22Rv1 (cell line): Measurements from ENCODE around the gene IGF2R.

Experiments used
- H3K27ac ChIP-seq: fragments of 450-650 bp; 2 replicates; pipeline ENCODE4 v1.5.1; 2017
- ZFX ChIP-seq: fragments of 450-650 bp; IDR thresholded peaks from 2 replicates; pipeline ENCODE4 v1.6.1; 2017; ENCODE audit warnings: antibody characterized with exemption, borderline replicate concordance
- TF ChIP-seq, protein P1 (sequence below): fragments of 450-650 bp; IDR thresholded peaks from 2 replicates; pipeline ENCODE4 v1.5.1; 2017; ENCODE audit warnings: mild to moderate bottlenecking

IGF2R gene

DNA sequence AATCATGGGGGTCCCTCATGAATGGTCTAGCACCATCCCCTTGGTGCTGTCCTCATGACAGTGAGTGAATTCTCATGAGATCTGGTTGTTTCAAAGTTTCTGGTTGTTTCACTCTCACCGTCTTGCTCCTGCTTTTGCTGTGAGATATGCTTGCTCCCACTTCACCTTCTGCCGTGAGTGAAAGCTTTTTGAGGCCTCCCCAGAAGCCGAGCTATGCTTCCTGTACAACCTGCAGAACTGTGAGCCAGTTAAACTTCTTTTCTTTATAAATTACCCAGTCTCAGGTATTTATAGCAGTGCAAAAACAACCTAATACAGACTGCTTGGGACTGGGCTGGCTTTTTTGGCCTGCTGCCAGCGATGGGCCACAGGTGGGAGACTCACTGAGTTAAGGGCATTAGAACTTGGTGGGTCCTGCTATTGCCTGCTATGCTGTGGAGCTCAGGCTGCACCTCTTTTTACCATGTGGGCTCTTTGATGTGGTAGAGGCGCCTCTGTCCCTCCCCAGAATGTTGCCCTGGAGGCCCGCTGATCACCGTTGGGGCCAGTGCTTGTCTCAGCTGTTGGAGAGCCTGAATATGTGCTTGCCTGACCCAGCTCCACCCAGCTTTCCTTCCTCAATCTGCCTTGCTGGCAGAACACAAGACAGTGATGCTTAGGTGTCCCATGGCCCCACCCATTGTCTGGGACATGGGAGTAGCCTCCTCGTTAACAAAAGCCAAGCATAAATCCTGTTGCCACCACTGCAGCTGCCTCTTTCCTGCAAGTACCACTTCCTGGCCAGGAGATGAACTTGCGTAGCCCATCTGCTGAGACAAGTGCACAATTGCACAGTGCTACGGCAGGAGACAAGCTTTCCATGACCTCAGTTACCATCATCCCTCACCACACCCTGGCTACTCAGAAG lies 47.1 kb downstream of the IGF2R start:
- no peak overlapping the region for H3K27ac ChIP-seq
- TF ChIP-seq ZFX = no peak
- TF ChIP-seq, protein P1, sequence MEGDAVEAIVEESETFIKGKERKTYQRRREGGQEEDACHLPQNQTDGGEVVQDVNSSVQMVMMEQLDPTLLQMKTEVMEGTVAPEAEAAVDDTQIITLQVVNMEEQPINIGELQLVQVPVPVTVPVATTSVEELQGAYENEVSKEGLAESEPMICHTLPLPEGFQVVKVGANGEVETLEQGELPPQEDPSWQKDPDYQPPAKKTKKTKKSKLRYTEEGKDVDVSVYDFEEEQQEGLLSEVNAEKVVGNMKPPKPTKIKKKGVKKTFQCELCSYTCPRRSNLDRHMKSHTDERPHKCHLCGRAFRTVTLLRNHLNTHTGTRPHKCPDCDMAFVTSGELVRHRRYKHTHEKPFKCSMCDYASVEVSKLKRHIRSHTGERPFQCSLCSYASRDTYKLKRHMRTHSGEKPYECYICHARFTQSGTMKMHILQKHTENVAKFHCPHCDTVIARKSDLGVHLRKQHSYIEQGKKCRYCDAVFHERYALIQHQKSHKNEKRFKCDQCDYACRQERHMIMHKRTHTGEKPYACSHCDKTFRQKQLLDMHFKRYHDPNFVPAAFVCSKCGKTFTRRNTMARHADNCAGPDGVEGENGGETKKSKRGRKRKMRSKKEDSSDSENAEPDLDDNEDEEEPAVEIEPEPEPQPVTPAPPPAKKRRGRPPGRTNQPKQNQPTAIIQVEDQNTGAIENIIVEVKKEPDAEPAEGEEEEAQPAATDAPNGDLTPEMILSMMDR = no peak

DNA sequence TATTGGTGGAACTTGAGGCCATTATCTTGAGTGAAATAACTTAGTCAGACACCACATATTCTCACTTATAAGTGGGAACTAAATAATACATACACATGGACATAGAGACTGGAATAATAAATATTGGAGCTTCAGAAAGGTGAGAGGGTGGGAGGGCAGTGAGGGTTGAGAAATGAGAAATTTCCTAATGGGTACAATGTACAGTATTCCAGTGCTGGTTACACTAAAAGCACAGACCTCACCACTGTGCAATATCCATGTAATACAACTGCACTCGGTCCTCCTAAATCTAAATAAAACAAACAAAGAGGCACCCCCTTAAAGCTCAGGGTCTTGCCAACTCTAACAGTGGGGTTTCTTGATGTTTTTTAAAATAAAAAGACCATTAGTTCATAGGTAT lies 53.2 kb downstream of the IGF2R start:
- no peak overlapping the region for H3K27ac ChIP-seq
- no peak for TF ChIP-seq ZFX
- TF ChIP-seq, protein P1 = no peak

DNA sequence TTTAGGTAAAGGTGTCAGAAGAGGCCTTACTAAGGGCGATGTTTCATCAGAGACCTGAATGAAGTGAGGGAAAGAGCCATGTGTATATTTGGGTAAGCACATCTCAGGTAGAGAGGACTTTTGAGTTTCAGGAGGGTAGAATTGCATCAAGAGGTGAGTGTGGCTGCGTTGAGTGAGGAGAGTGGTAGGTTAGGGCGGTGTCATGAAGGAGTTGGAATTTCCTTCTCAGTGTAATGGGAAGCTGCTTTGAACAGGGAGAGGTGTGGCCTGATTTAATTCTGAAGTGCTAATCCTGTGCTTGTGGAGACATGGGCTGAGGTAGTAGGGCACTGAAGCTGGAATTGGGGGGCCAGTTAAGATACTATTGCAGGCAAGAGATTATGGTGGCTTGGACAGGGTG lies 53.9 kb downstream of the IGF2R start:
- no peak overlapping the region for H3K27ac ChIP-seq
- TF ChIP-seq, protein P1 = no peak
- TF ChIP-seq ZFX = no peak

DNA sequence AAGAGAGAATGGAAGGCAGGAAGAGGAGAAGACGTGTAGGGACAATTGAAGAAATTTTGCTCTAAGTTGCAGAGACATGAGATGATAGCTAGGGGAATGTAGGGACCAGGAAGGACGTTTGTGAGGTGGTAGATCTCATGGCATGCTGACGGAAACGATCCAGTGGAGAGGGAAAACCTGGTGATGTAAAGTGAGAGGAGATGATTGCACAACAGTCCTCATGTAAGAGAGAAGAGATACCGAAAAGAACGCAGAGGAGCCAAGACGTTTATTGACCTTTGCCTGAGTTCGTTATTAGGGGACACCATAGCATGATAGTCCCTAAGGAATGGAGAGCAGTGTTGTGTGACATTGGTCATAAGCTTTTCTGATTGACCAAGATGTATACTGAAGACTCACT lies 55.3 kb downstream of the IGF2R start:
- no peak overlapping the region for H3K27ac ChIP-seq

DNA sequence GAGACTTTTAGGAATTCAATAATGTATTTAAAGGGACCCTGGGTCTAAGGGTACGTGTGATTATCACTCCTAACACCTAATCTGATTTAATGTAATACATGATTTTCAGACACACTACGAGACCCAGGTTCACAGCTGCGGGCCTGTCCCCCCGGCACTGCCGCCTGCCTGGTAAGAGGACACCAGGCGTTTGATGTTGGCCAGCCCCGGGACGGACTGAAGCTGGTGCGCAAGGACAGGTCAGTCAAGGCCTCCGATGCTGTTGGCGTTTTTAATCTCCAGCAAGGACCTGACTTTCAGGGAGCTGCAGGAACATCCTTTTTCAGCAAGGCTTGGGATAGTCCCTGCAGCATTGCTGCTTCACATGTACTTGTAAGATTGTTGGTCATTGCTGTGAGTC lies 58.2 kb downstream of the IGF2R start:
- H3K27ac ChIP-seq = no peak overlapping the region
- TF ChIP-seq, protein P1 = no peak
- no peak for TF ChIP-seq ZFX

More for the DNA sequence above, 55.3 kb downstream of the IGF2R start:
- TF ChIP-seq ZFX = no peak
- TF ChIP-seq, protein P1 = no peak

DNA sequence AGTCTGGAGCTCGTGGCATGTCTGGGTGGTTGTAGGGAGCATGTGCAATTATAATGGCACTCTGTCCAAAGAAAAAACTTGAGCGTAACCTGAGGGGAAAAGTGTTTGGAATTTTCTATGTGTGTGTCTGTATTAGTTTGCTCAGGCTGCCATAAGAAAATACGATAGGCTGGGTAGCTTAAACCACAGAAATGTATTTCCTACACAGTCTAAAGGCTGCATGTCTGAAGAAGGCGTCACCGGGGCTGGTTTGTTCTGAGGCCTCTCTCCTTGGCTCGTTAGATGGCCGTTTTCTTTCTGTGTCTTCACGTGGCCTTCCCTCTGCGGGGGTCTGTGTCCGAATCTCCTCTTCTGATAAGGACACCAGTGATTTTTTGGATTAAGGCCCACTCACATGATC lies 59.0 kb downstream of the IGF2R start:
- H3K27ac ChIP-seq = no peak overlapping the region
- no peak for TF ChIP-seq ZFX
- TF ChIP-seq, protein P1 = no peak

DNA sequence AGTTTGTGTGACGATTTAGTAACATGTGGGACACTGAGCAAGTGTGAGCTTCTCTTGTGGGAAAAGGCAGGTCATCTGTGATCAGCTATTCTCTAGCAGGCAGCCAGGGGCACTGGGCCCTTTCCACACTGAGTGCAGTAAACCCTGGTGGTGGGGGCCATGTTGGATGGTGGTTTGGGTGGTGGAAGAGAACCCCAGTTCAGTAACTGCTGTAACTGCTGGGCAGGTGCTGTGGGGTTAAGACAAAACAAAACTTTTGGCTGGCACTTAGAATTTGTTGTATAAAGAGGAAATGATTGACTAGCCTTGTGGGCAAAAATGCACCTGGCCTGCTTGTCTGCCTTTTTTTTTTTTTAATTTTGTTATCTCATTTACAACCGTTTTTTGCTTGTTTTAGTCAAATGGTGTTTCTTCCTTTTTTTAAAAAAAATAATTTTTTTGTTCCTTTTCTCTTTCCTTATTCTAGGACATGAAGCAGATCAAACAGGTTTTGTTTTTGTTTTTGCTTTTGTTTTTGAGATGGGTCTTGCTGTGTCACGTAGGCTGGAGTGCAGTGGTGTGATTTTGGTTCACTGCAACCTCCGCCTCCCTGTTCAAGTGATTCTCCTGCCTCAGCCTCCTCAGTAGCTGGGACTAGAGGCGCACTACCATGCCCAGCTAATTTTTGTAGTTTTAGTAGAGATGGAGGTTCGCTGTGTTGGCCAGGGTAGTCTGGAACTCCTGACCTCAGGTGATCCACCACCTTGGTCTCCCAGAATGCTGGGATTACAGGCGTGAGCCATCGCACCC lies 59.8 kb downstream of the IGF2R start:
- TF ChIP-seq, protein P1 = no peak
- TF ChIP-seq ZFX = no peak
- H3K27ac ChIP-seq = no peak overlapping the region
